Measurements from ENCODE around the gene NMNAT3.
A peak's percentile ranks its signal among the peaks of the same experiment; 100 is the strongest.

NMNAT3 gene

DNA sequence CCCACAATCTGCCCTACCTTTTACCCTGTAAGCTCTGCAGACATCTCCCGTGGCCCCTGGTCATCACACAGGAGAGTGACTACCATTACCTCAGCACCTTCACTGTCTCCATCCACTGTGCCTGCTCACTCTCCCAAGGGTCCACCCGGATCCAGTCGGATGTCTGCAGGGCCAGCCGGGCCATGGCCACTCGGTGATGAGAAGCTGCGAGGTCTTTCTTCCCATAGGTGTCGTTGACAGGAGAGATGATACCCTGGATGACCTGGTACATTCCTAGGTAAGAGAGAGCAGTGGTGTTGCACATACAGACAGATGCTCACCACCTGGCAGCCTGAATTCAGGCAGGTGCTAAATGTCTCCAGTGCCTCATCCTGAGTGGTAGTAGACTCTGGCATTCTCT is 99.0 kb downstream of the NMNAT3 start:
- DNase-seq (ENCODE audit: low spot score): no peak

DNA sequence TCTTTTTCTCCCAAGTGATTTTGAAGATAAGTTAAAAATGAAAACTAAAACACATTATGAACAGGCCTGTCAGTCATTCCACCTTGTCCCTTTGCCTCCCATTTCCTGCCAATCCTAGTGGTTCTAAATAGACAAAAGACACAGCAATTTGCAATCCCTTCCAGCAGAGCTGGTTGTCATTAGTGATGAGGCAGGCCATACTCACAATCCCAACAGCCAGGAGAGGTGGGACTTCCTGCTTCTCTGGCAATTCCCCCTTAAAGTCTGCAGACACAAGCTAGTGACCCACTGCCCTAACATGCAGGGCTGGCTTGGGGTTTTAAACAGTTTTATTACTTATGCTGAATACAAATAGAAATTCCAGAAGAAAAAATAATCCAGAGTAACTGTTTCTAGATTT is 99.9 kb downstream of the NMNAT3 start:
- peak; percentile 57 for DNase-seq (ENCODE audit: low spot score)

DNA sequence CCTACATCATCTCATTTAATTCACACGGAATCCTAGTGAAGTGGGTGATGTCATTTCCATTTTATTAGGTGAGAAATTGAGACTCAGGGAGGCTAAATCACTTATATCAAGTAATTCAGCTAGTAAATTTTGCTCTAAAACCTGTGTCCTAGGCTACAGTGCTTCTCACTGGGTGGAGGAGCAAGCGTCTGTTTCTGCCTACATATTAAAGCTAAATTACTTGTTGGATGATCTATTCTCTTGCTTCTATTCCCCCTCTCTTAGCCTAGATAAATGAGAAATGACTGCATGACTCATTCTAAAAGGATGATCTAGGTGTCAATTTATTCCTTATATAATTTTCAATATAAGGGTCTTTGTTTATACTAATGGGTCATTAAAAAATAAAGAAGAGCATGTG is 100.4 kb downstream of the NMNAT3 start:
- DNase-seq (ENCODE audit: low spot score): no peak

DNA sequence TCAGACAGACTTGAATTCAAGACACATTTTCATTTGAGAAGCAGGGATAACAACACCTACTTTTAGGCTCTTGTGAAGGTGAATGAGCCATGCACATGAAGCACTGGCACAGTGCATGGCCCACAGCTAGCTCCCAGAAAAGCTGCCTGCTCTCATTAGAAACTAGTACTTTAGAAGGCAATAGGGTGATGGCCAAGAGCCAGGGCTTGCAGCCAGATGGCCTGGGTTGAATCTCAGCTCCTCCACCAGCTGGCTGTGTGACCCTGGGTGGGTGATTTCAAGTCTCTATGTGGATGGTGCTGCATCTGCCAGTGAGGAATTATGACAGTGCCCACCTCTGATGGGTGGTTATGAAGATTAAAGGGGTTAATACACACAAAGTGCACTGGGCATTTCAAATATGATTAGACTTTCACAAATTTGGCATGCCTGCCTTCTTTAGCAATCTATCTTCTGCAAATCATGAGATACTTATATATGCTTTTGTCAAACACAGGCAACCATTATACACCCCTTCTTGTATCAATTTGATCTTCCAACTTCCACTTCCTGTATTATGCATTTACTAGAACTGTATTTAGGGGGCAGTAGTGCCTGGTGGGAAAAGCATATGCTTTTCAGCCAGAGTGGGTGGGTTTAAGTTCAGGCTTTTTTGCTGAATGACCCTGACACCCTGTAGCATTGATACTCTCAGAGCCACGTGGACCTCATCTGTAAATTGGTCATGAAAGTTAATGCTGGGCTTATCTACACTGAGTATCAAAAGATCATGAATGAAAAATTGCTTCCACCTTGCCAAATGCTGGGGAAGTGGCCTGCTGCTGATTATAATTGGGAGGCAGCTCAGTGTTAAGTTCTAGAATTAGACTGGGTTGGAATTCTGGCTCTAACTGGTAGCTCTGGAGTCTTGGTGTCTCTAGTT is 103.5 kb downstream of the NMNAT3 start:
- no peak for DNase-seq (ENCODE audit: low spot score)

DNA sequence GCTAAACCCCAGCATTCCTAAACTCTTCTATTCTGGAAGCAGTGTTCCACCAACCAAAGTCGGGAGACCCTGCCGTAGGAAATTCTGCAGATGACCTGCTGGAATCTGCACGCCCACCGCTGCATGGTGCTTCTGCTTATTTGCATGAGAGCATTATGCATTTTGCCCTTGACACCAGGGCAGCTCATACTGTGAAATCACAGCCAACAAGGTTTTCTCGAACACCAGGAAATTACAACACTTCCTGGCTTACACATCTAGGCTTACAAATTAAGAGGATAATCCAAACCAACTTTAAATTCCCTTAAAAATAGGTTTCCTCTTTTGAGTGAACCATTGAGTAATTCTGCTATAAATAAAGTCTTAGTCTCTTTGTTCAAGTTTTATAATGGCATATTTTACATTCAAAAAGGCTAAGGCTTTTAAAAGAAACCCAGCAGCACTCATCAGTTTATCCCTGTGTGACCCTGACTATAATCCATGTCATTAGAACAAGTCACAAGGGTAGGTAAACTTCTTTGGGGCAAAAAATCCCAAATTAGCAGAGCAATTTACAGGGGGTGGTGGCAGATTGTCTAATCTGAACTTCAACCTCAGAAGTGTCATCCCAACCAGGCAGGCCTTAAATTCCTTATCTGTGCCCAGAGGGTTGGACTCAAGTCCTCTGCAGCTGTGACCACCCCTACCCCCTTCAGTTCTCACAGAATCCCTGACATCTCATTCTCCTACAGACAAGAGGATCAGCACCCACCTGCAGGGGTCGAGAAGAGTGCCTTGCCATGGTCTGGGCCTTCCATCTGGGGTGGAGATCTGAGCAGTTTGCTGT is 104.7 kb downstream of the NMNAT3 start:
- DNase-seq (ENCODE audit: low spot score): no peak

DNA sequence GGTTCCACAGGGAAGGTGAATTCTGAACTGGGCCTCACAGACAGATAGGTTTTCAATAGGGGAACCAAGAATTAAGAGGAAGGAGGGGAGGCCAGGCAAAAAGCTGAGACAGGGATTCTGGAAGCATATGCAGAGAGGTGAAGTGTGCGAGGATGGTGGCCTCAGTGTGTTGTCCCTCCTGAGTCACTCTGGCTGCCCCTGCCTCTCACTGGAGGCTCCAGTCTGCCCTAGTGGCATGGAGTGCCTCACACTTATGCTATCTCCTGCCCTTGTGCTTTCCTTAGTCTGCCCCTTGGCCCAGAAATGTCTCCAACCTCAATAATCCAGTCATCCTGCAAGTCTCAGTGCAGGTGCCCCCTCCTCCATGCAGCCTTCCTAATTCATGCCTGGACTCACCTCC is 106.1 kb downstream of the NMNAT3 start:
- DNase-seq (ENCODE audit: low spot score): no peak

DNA sequence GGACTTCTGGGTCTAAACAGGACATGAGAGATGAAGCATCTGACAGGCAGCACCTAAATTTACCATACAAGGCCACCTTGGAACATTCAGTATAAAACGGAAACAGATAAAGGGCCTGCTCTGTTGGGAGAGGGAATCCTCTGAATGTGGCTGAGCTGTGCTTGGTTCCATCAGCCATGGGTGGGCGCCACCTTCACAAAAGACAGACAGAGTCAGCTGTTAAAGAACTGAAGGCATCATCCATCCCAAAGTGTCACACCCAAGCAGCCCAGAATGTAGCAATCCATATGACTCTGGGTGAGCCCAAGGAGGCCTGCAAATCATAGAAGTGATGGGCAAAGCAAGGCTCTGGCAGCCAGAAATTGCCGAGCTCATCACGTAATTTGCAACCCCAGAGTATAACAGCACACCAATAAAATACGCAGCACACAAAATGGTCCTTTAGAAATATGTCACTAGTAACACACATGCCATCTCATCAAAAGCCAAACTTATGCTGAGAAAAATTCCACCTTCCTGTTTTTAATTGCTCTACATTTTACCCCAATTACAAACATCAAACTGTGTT is 113.4 kb downstream of the NMNAT3 start:
- peak; percentile 53 for DNase-seq (ENCODE audit: low spot score)

DNA sequence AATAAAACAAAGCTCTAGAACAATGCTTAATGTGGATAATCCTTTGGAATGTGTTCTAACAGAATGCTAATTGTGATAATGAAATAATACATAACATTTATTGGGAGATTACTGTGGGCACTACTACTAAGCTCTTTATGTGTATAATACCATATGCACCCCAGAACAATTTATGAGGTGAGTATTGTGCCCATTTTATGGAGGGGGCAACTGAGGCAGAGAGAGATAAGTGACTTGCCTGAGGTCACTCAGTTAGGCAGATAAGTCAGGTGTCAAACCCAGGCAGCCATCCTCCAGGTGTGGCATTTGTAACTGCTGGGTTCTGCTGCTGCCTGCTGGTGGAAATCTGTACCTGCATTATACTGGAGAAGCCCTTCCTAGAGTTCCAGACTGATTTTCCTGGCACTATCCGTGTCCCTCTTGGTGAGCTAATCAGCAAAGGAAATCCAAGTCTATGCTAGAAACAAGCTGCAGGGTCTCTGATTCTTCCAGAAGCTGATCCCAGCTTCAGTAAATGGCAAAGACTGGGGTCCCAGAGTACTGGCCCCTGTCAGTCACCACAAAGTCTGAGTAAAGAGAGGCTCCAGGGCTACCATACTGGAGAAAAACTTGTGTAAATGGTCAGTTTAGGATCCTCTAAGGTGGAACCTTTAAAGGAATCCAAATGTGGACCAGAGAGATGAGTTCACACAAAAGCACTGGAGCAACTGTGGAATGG is 115.7 kb downstream of the NMNAT3 start:
- DNase-seq (ENCODE audit: low spot score): peak; percentile 73

DNA sequence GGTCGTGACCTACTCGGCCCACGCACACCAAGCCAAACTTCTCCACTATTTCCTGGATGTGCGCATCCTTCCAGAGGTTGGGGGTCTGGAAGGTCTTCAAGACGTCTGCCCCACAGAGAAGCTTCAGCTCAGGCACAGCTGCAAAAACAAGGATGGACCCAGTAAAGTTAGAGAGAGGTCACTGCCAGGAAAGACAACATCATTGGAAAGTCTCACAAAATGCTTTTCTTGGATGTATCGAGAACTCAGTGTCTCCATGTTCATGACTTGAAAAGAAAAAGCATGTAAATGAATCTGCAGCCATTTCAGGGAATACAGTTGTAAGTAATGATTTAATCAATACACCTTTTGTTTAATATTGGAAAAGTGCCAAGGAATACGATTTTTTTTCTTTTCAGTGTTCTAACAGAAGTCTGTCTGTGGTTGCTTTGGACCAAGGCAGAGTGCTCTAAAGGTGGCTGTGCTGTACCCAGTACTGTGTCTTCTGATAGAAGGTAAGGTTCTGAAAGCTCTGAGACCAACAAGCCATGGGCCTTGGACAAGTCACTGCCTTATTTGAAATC is 116.4 kb downstream of the NMNAT3 start:
- DNase-seq (ENCODE audit: low spot score): no peak

DNA sequence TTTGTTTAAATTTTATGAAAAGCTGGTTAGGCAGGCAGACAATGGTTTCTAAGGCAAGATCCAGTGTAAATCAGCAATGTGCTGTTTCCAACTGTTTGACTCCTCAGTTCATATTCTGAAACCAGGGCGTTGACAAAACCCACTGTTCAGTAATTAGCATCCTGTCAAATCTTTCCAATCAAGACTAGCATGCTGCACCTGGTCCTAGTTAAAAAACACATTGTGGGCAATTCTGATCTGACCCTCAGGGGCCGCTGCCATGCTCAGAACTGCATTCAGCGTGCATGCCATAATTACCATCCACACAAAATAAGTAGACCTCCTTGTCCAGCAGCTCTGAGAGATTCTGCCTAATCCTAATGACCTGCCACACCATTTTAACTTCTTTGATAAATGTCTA is 117.4 kb downstream of the NMNAT3 start:
- DNase-seq (ENCODE audit: low spot score): no peak

DNA sequence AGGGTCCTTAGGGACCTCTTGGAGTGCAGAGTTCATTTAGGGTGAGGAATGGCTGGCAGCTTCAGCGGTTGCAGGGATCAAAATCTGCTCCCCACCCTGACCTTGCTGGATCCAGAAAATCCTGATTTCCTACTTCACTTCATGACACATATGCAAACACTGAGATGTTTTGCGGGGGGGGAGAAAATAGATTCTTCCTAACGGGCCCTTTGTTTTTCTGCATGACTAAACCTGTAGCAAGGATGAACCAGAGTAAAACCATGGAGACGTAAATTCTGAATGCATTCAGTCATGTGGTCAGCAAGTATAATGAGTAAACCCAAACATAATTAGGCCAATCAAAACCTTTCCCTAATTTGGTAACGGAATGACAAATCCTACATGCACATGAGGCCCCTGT is 118.2 kb downstream of the NMNAT3 start:
- no peak for DNase-seq (ENCODE audit: low spot score)

DNA sequence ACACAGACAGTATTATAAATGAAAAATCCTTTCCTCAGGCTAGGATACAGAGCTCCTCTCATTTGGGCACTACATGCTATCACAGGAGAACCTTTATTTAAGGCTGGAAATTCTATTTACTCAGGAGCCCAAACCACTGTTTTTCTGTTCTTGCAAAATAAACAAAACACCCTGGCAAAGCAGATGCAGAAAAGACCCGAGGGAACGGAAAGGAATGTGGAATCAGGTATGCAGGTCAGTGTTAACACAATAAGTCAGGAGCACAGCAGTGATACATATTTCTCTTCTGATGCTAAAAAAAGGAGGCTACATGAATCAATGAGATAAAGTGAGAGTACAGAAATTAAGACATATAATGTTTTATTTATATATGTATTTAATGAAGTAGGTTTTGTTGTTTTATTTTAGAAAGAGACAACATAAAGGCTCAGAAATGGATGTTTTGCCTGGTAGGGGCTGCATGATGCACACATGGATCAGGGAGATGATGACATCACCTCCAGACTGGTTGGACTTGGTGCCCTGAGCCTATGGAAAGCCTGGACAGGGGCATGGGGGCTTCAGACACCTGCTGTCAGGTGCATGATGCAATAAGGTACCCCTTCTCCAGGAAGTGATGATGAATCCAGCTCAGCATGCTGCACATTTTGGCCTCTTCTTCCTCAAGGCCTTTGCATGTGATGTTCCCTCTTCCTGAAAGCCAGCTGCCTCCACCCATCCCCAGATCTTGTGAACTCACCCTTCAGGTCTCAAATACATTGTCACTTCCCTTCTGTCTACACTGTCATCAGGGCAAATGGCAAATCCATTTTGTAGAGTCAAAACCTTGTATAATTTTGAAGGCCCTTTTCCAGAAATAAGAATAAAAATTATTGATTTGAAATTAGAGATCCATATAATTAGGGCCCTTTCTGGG is 119.2 kb downstream of the NMNAT3 start:
- no peak for DNase-seq (ENCODE audit: low spot score)

DNA sequence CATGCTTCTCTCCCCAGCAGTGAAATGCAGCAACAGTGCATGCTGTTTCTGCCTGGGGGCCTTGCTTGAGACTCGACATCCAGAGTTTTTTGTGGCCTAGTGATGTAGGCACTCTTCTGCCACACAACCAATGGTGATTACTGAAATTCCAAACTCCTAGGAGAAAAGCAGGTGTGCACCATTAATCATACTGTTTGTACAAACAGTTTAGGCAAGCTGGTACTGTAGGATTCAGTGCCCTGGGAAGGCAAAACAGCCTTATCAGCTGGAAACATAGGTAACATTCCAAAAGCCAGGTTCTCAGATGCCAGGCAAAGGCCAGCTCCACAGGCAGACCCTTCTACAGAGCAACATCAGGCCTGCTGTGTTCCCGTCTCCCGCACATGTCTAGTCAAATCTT is 120.7 kb downstream of the NMNAT3 start:
- DNase-seq (ENCODE audit: low spot score): no peak

DNA sequence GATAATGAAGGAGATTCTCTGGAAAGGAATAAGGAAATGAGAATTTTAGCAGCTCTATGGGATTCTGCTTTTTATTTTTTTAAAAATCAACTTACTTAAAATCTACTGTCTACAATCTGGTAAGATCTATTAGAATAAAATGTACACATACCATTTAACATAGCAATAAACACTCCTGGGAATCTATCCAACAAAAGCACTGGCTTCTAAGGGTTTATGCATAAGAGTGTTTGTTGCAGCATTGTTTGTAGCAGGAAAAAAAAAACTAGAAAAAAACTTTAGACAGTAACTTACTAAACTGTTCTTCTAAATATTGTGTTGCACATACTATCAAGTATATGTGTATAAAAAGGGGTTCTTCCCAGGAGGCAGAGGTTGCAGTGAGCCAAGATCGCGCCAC is 122.5 kb downstream of the NMNAT3 start:
- DNase-seq (ENCODE audit: low spot score): no peak

DNA sequence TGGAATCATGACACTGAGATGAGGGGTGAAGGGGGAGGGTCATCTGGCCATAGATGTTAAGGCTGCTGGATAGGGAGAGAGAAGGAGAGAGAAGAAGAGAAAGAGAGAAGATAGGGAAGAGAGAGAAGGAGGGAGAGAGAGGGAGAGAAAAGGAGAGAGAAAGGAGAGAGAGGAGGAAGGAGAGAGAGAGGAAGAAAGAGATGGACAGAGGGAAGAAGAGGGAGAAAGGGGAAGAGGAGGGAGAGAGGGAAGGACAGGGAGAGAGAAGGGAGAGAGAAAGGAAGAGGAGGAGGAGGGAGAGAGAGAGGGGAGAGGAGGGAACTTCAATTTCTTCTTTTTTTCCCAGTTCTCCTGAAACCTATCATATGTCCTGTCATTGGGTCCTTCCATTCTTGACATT is 123.1 kb downstream of the NMNAT3 start:
- no peak for DNase-seq (ENCODE audit: low spot score)

DNA sequence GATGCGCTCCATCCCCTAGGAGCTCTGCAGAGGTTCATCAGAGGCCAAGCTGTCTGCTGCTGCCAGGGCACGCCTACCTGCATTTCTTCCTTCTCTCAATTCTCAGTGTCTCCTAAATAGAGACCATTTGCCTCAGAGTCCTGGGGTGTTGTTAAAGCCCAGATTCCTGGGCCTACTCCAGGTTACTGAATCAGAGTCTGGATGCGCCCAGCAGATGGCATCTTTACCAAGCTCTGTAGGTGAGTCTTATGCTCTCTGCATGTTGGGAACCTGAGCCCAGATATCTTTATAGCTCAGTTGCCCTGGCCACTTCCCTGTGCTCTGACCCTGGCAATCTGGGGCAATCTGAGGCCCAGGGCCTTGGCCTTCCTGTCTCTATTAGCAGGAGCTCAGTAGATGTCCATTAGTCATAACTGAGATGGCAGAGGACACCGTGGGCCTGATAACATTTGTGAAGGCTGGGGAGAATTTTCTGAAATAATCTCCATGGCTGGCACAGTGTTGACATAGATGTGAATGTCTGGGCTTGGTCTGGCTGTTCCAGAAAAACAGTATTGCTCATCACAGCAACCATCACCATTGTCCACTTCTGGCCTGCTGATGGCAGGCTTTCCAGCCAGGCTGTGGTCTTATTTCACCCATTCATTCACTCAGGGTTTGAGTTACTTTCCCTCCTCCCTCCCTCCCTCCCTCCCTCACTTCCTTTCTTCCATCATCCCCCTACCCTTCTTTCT is 125.0 kb downstream of the NMNAT3 start:
- no peak for DNase-seq (ENCODE audit: low spot score)

DNA sequence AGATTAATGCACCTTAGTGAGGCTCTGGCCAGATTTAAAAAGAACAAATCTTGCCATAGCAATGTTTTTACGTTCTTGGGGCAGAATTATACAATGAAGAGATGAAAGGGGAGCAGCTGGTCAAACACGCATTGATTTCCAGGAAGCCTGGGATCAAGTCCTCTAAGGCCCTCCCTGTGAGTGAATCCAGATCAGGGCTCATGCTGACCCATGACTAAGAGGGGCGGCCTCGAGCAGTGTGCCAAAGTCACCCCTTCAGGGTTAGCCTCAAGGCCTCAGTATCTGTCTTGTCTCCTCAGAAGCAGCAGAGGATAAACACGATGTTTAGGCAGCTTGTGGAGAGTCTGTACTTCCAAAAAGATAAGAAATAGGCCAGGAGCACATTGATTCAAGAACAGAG is 129.0 kb downstream of the NMNAT3 start:
- DNase-seq (ENCODE audit: low spot score): no peak

DNA sequence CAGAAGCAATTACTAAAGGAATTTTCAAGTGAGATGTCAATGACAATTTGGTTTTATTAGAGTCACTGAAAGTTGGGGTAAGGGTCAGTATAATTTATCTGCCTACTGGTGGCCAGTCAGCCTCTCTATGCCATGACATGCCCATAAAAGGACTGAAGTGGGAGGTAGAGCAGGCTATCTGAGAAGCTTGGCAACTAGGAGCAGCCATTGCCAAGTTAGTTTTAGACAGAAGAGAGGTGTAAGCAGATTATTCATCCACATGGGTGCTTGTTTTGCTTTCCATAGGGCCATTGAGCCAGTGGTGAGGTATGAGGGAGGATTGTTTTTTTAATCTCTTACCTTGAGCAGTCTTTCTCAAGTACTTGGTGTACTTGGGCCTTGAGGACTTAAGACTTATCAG is 130.1 kb downstream of the NMNAT3 start:
- no peak for DNase-seq (ENCODE audit: low spot score)

DNA sequence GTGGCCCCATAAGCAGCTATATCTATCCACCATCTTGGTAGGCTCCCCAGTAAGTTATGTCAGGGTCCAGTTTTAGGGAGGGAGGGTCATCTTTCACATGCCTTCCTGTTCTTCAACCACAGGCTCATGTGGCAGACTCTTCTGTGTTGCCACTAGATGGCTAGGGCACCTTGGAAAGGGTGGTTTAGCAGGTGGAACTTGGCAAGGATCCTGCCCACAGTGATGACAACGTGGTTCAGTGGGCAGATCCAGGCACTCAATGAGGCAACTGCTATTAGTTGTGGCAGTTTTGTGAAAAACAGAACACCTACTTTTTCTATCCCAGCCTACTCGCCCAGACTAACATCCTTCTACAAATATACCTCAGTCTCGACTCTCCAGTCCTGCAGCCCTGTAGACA is 131.0 kb downstream of the NMNAT3 start:
- no peak for DNase-seq (ENCODE audit: low spot score)

Data from iPS-NIHi11 (cell line).